Caco-2 (cell line): ENCODE measurements around the gene SCN7A. TPM values are rescaled to one million over a fixed set of nuclear protein-coding genes. Genes with fewer than 3 reads are reported as not detected.

Experiments used
- BruUV-seq: library from RNA; stranded (reverse); fragments of 400-500 nt; replicated peaks from 2 replicates; lab custom pipeline; 2021; lab: Mats Ljungman, UMichigan
- CTCF ChIA-PET: fragments of 300-600 bp; sonication (Branson Sonifier 250); formaldehyde crosslinking; loops from one replicate; lab custom pipeline; 2022; ENCODE audit warnings: antibody characterized with exemption; lab: Charles Lee
- POLR2A ChIA-PET: fragments of 300-600 bp; sonication (Branson Sonifier 250); formaldehyde crosslinking; loops from one replicate; lab custom pipeline; 2022; ENCODE audit warnings: antibody characterized with exemption; lab: Charles Lee
- DNase-seq, 2 experiments: peaks; one replicate each; pipeline versions ENCODE4 v3.0.0 to v3.0.0-alpha.2; 2020 to 2022
- H3K27me3 ChIP-seq: replicated peaks from 2 replicates; pipeline ENCODE4 v1.6.0; 2011; ENCODE audit warnings: low read length; ENCODE audit not compliant: control insufficient read depth, insufficient read depth
- H3K36me3 ChIP-seq: 2 replicates; pipeline ENCODE4 v1.5.1; 2011; ENCODE audit warnings: low read length; ENCODE audit not compliant: control insufficient read depth, insufficient read depth
- H3K4me1 ChIP-seq: fragments of 250-450 bp; sonication (Bioruptor Pico); 2 replicates; pipeline ENCODE4 v1.5.1; 2020; ENCODE audit warnings: mild to moderate bottlenecking
- H3K4me3 ChIP-seq: 2 replicates; pipeline ENCODE4 v1.5.1; 2011; ENCODE audit warnings: low read depth, mild to moderate bottlenecking, control low read depth, low read length
- H3K9me3 ChIP-seq: fragments of 250-450 bp; sonication (Bioruptor Pico); 2 replicates; pipeline ENCODE4 v1.5.1; 2020; ENCODE audit warnings: mild to moderate bottlenecking, moderate library complexity
- H3K27ac Mint-ChIP-seq: one replicate; pipeline ENCODE4 v1.8.0; 2022; ENCODE audit warnings: mixed read lengths; ENCODE audit not compliant: unreplicated experiment
- H3K27me3 Mint-ChIP-seq: one replicate; pipeline ENCODE4 v1.8.0; 2022; ENCODE audit warnings: mixed read lengths; ENCODE audit not compliant: insufficient read depth, unreplicated experiment
- H3K36me3 Mint-ChIP-seq: one replicate; pipeline ENCODE4 v1.8.0; 2022; ENCODE audit warnings: mild to moderate bottlenecking, mixed read lengths; ENCODE audit not compliant: insufficient read depth, unreplicated experiment
- H3K4me1 Mint-ChIP-seq: one replicate; pipeline ENCODE4 v1.8.0; 2022; ENCODE audit warnings: low read depth, mixed read lengths; ENCODE audit not compliant: unreplicated experiment
- H3K4me3 Mint-ChIP-seq: one replicate; pipeline ENCODE4 v1.8.0; 2022; ENCODE audit warnings: mild to moderate bottlenecking, moderate library complexity, mixed read lengths; ENCODE audit not compliant: unreplicated experiment
- H3K9me3 Mint-ChIP-seq: one replicate; pipeline ENCODE4 v1.8.0; 2022; ENCODE audit warnings: mixed read lengths; ENCODE audit not compliant: unreplicated experiment
- intact Hi-C: fragments of 100-400 bp; cut with micrococcal nuclease; formaldehyde crosslinking; loops from one replicate; pipeline ENCODE4 v1.10.0; 2022; ENCODE audit not compliant: unreplicated experiment
- total RNA-seq: library from RNA; stranded (reverse); gene quantifications from 2 replicates; pipeline ENCODE4 v1.2.3, GENCODE V29; 2022
- TF ChIP-seq, protein P1 (sequence below), 2 experiments: fragments of 200-600 bp in 1 of 2; IDR thresholded peaks; 1 replicate in 1 of 2; 2 replicates in 1 of 2; pipeline versions ENCODE4 v1.5.1 to v1.8.0; 2011 to 2022; ENCODE audit warnings: antibody characterized with exemption in 1 of 2, control low read depth in 1 of 2, inconsistent platforms in 1 of 2, low read depth in 1 of 2, low read length in 1 of 2, mild to moderate bottlenecking in 1 of 2, moderate library complexity in 1 of 2; ENCODE audit not compliant: insufficient read depth in 1 of 2, severe bottlenecking in 1 of 2, unreplicated experiment in 1 of 2

Gene SCN7A
- total RNA-seq, 1 experiment from 2014 or later, result 0.27 TPM

DNA sequence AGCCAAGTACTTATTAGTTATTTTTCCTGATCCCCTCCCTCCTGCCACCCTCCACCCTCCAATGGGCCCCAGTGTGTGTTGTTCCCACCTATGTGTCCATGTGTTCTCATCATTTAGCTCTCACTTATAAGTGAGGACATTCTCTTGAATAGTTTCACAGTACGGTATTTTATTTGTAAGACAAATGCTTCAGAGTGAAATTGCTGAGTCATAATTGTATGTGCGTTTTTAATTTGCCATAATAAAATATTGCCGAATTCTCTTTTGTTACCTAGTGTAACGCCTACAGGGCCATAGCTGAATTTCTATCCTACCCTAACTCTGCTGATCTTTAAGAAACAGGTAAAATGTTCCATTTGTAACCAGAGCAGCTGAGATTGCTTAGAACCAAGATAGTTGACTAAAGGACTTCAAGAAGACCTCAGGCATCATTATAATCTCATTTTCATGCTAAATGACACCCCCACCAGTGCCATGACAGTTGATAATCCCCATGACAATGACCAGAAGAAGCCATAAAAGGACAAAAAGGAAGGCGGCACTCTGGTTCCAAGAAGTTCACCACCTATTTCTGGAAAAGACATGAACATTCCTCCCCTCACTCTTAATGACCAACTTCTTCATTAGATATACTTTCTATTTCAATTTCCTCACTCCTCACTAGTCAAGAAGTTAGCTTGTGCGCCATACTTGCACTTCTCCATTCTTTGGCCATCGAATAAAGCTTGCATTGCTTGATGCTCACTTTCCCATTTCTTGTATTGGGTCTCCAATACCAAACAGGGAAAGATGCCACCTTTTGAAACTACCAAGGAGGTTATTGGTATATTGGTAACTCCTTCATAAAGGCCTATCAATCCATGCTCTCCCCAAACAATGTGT lies 136.7 kb downstream of the SCN7A start:
- Mint-ChIP-seq H3K27me3 (no peaks in the 10 kb centered on the region), H3K4me1 (peaks cover 6% of the 10 kb centered on the region), H3K4me3 (no peak overlapping the region), H3K36me3 (no peaks in the 10 kb centered on the region), H3K27ac (no peak overlapping the region), H3K9me3 (no peaks in the 10 kb centered on the region)
- TF ChIP-seq, protein P1, sequence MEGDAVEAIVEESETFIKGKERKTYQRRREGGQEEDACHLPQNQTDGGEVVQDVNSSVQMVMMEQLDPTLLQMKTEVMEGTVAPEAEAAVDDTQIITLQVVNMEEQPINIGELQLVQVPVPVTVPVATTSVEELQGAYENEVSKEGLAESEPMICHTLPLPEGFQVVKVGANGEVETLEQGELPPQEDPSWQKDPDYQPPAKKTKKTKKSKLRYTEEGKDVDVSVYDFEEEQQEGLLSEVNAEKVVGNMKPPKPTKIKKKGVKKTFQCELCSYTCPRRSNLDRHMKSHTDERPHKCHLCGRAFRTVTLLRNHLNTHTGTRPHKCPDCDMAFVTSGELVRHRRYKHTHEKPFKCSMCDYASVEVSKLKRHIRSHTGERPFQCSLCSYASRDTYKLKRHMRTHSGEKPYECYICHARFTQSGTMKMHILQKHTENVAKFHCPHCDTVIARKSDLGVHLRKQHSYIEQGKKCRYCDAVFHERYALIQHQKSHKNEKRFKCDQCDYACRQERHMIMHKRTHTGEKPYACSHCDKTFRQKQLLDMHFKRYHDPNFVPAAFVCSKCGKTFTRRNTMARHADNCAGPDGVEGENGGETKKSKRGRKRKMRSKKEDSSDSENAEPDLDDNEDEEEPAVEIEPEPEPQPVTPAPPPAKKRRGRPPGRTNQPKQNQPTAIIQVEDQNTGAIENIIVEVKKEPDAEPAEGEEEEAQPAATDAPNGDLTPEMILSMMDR (IDR thresholded peaks at IDR 0.05; ENCODE audit: insufficient read depth in 1 of 2, low read depth in 1 of 2, low read length in 1 of 2, severe bottlenecking in 1 of 2, unreplicated experiment in 1 of 2), result no peak
- Histone ChIP-seq H3K4me1 (peaks cover 7% of the 10 kb centered on the region; the same call in 1 of the 2 replicates), H3K36me3 (no peaks in the 10 kb centered on the region), H3K4me3 (no peak overlapping the region), H3K27me3 (no peaks in the 10 kb centered on the region), H3K9me3 (no peaks in the 10 kb centered on the region)
- intact Hi-C loops, result no loop called here
- no peak for DNase-seq
- ChIA-PET POLR2A (no interaction called here), CTCF (no interaction called here)
- no TSS peak for BruUV-seq

Other genes starting within 250 kb of the SCN7A start
- gene SCN9A, start 118.3 kb downstream of the SCN7A start, total RNA-seq, result 14.3 and 18.5 TPM in 2 replicates